HepG2 (cell line): Measurements from ENCODE around the gene INTS7. TPM values are rescaled to one million over a fixed set of nuclear protein-coding genes. Genes with fewer than 3 reads are reported as not detected.

Experiments
- ATAC-seq: fragments of 200-7000 bp; cut with Tn5 transposase; 3 replicates; pipeline ENCODE4 v1.9.1; 2020; ENCODE audit warnings: mild to moderate bottlenecking, moderate library complexity
- BruUV-seq: library from RNA; stranded (reverse); fragments of 400-500 nt; replicated peaks from 2 replicates; lab custom pipeline; 2021; lab: Mats Ljungman, UMichigan
- CTCF ChIA-PET: fragments of 300-600 bp; formaldehyde crosslinking; extraction: SDS; loops from one replicate; lab custom pipeline; 2021; ENCODE audit warnings: low total read pairs, inconsistent platforms, low intra/inter-chr PET ratio; lab: Yijun Ruan, JAX
- POLR2A ChIA-PET: fragments of 350-600 bp; sonication (Branson Sonifier 250); formaldehyde crosslinking; loops from one replicate; lab custom pipeline; 2020; ENCODE audit warnings: antibody characterized with exemption, inconsistent platforms; lab: Yijun Ruan, JAX
- DNase-seq: peaks from one replicate; pipeline ENCODE4 v3.0.0-alpha.2; 2015; ENCODE audit warnings: low spot score
- FAIRE-seq: peaks from 3 replicates; lab custom pipeline; 2011; peaks lifted over from hg19 to GRCh38; lab: Jason Lieb, UNC
- H2AFZ ChIP-seq: one replicate; pipeline ENCODE4 v1.6.1; 2011; ENCODE audit warnings: low read length, inconsistent platforms
- H3K27ac ChIP-seq: fragments of 300-600 bp; 3 replicates; pipeline ENCODE4 v1.8.0; 2011; ENCODE audit warnings: mixed run types, mild to moderate bottlenecking, mixed read lengths, low read length, inconsistent platforms; ENCODE audit not compliant: insufficient read depth; ENCODE audit errors: extremely low read length
- H3K27me3 ChIP-seq, 2 experiments: fragments of 200-600 bp in 1 of 2; 2 replicates in 1 of 2; 3 replicates in 1 of 2; pipeline versions ENCODE4 v1.6.0 to v1.8.0; 2011; ENCODE audit warnings: low read length in 2 of 2, mild to moderate bottlenecking in 2 of 2, moderate library complexity in 2 of 2, inconsistent platforms in 1 of 2; ENCODE audit not compliant: insufficient read depth in 2 of 2, control insufficient read depth in 1 of 2
- H3K36me3 ChIP-seq, 2 experiments: fragments of 200-600 bp in 1 of 2; replicated peaks in 1 of 2; 2 replicates in 1 of 2; 3 replicates in 1 of 2; pipeline versions ENCODE4 v1.5.1 to v1.8.0; 2011; ENCODE audit warnings: low read length in 2 of 2, inconsistent platforms in 1 of 2; ENCODE audit not compliant: insufficient read depth in 2 of 2, control insufficient read depth in 1 of 2
- H3K4me1 ChIP-seq: 2 replicates; pipeline ENCODE4 v1.5.1; 2012; ENCODE audit warnings: low read length, inconsistent platforms; ENCODE audit not compliant: insufficient read depth
- H3K4me2 ChIP-seq: 2 replicates; pipeline ENCODE4 v1.6.0; 2011; ENCODE audit warnings: low read depth, low read length, inconsistent platforms
- H3K4me3 ChIP-seq, 3 experiments: fragments of 200-600 bp in 1 of 3; sonication (generic), shearing (Covaris generic) in 1 of 3; replicated peaks in 1 of 3; 2 replicates each; pipeline ENCODE4 v1.5.1; 2011 to 2016; ENCODE audit warnings: low read length in 3 of 3, inconsistent platforms in 2 of 3, low read depth in 2 of 3, mild to moderate bottlenecking in 2 of 3, control low read depth in 1 of 3, mixed read lengths in 1 of 3; ENCODE audit not compliant: insufficient read depth in 1 of 3
- H3K79me2 ChIP-seq: one replicate; pipeline ENCODE4 v1.6.1; 2011; ENCODE audit warnings: low read length, inconsistent platforms; ENCODE audit not compliant: insufficient read depth
- H3K9ac ChIP-seq: 2 replicates; pipeline ENCODE4 v1.6.0; 2011; ENCODE audit warnings: mild to moderate bottlenecking, low read depth, low read length, inconsistent platforms; ENCODE audit not compliant: insufficient read depth
- H3K9me3 ChIP-seq: 2 replicates; pipeline ENCODE4 v1.5.1; 2012; ENCODE audit warnings: mild to moderate bottlenecking, low read length
- H4K20me1 ChIP-seq: 2 replicates; pipeline ENCODE4 v1.6.0; 2011; ENCODE audit warnings: inconsistent platforms, mild to moderate bottlenecking, low read length, moderate library complexity; ENCODE audit not compliant: insufficient read depth
- CCDC6 ChIP-seq: sonication (generic); formaldehyde crosslinking; IDR thresholded peaks from 2 replicates; pipeline ENCODE4 v1.8.1; 2022; ENCODE audit warnings: mild to moderate bottlenecking, missing genetic modification reagents, moderate library complexity
- CEBPZ ChIP-seq: IDR thresholded peaks from 2 replicates; pipeline ENCODE4 v1.6.1; 2012; ENCODE audit warnings: low read length, improper control_type of control experiment
- CHD2 ChIP-seq: IDR thresholded peaks from 2 replicates; pipeline ENCODE4 v1.6.1; 2011; ENCODE audit warnings: low read depth, low read length, improper control_type of control experiment
- DR1 ChIP-seq: sonication (generic); formaldehyde crosslinking; IDR thresholded peaks from 2 replicates; pipeline ENCODE4 v1.8.0; 2021; ENCODE audit warnings: mild to moderate bottlenecking, missing genetic modification reagents, inconsistent platforms
- HDAC6 ChIP-seq: fragments of 200-600 bp; sonication (generic); IDR thresholded peaks from 2 replicates; pipeline ENCODE4 v1.7.0; 2017; ENCODE audit warnings: mild to moderate bottlenecking, antibody characterized with exemption, low read length, low read depth
- KLF16 ChIP-seq, 2 experiments: sonication (generic) in 1 of 2; formaldehyde crosslinking in 1 of 2; IDR thresholded peaks; 2 replicates each; pipeline versions ENCODE4 v1.6.1 to v1.8.0; 2016 to 2023; ENCODE audit warnings: missing genetic modification reagents in 2 of 2, missing compliant biosample characterization in 1 of 2
- PATZ1 ChIP-seq: sonication (generic); formaldehyde crosslinking; IDR thresholded peaks from 2 replicates; pipeline ENCODE4 v1.4.0; 2020; ENCODE audit warnings: missing genetic modification reagents
- PAXIP1 ChIP-seq: sonication (generic); formaldehyde crosslinking; conservative IDR thresholded peaks from 2 replicates; pipeline ENCODE4 v1.4.0; 2020; ENCODE audit warnings: mild to moderate bottlenecking, missing genetic modification reagents, moderate library complexity
- PHF21A ChIP-seq: sonication (generic); formaldehyde crosslinking; IDR thresholded peaks from 2 replicates; pipeline ENCODE4 v1.5.0; 2020; ENCODE audit warnings: mild to moderate bottlenecking, missing genetic modification reagents
- SP5 ChIP-seq: IDR thresholded peaks from 2 replicates; pipeline ENCODE4 v1.6.1; 2016; ENCODE audit warnings: low read depth, borderline replicate concordance
- TEAD3 ChIP-seq: optimal IDR thresholded peaks from 2 replicates; pipeline ENCODE3; 2016; ENCODE audit warnings: borderline replicate concordance
- ZNF761 ChIP-seq: sonication (generic); formaldehyde crosslinking; conservative IDR thresholded peaks from 2 replicates; pipeline ENCODE4 v1.4.0; 2020; ENCODE audit warnings: mild to moderate bottlenecking, missing genetic modification reagents
- WGBS: methylation state at CpG from one replicate; pipeline ENCODE4 v1.1.6; 2017; ENCODE audit warnings: low lambda C conversion rate; 5-methylcytosine and 5-hydroxymethylcytosine counted together
- in situ Hi-C: cut with HindIII; loops from 2 replicates; pipeline ENCODE4 v1.10.0; 2017; ENCODE audit warnings: low pct_unique_long_range_greater_than_20kb; ENCODE audit not compliant: extremely low pct_ligation_motif_present
- intact Hi-C: fragments of 100-400 bp; cut with micrococcal nuclease; formaldehyde crosslinking; loops from one replicate; pipeline ENCODE4 v1.10.0; 2022; ENCODE audit not compliant: unreplicated experiment
- polyA plus RNA-seq, 8 experiments: library from polyadenylated mRNA; depleted of rRNA in 3 of 8; stranded (reverse) in 7 of 8; unstranded in 1 of 8; fragments of >200 nt; fragmentation: Illumina TruSeq in 4 of 8; extraction: Trizol in 4 of 8; gene quantifications; 2 replicates each; pipeline versions ENCODE4 v1.2.1 to v1.2.3, GENCODE V29; 2011 to 2016; ENCODE audit warnings: low read depth in 4 of 8, missing spikeins in 1 of 8, mixed read lengths in 1 of 8; ENCODE audit not compliant: insufficient read depth in 1 of 8
- total RNA-seq, 5 experiments: library from RNA; depleted of rRNA; stranded (reverse); fragments of >200 nt; fragmentation: Illumina TruSeq; extraction: Trizol; gene quantifications; 2 replicates each; pipeline ENCODE4 v1.2.3, GENCODE V29; 2016; ENCODE audit warnings: low read depth in 1 of 5

INTS7 gene
- total and polyA plus RNA-seq, 2 of the 13 experiments (the other 11 are each of a cell fraction or from before 2014, with no cell fraction given) = 18.3 to 22.4 TPM

- Histone ChIP-seq H3K9me3 (no peaks in the 10 kb centered on the region), H3K27ac (no peak overlapping the region), H3K27me3 (no peaks in the 10 kb centered on the region), H3K9ac (no peak overlapping the region), H3K4me2 (0 out of 2 replicates have a peak overlapping the region, but pooled peaks have one; percentile 12), H2AFZ (no peak overlapping the region), H3K36me3 (no peaks in the 10 kb centered on the region; a peak in 1 of 5 replicates), H4K20me1 (no peaks in the 10 kb centered on the region), H3K4me3 (no peak overlapping the region), H3K79me2 (no peaks in the 10 kb centered on the region), H3K4me1 (peaks cover 31% of the 10 kb centered on the region)
- FAIRE-seq (peak; percentile 94), ATAC-seq (peak; percentile 99), DNase-seq (peak; percentile 94)
- BruUV-seq = no TSS peak
- ChIA-PET POLR2A (interaction anchor here (0.8 to 1.5 kb wide), 4 partner anchors 24 to 264 kb away, joined by 3 to 7 read pairs (median 4); partner anchors contain the start of genes DTL and INTS7), CTCF (interaction anchor here (1.3 to 1.6 kb wide), 4 partner anchors 89 to 264 kb away, joined by 3 to 13 read pairs (median 4); partner anchors contain the start of gene LPGAT1)
- WGBS = 16% methylated on average over 10 of the region's 10 CpGs
- intact Hi-C loops (loop anchor here (1.0 to 2.0 kb wide), 3 partner anchors 114 to 264 kb away; no protein-coding TSS in a partner anchor), in situ Hi-C loops (loop anchor here (10.0 kb wide), 1 partner anchor 120 kb away; no protein-coding TSS in a partner anchor)
- TF ChIP-seq CHD2 (peak; percentile 44; the same call in 1 of the 2 replicates), DR1 (CRISPR knock-in tag) (no peak), CCDC6 (CRISPR knock-in tag) (no peak), ZNF761 (CRISPR knock-in tag) (no peak), HDAC6 (no peak), KLF16 (CRISPR knock-in tag; IDR thresholded peaks at IDR 0.05) (peak in 1 of 2 experiments; percentile 82; a peak in 2 of 4 replicates), CEBPZ (no peak), TEAD3 (CRISPR knock-in tag) (peak; percentile 98), PATZ1 (peak; percentile 61), PHF21A (CRISPR knock-in tag) (peak; percentile 49; the same call in 1 of the 2 replicates), PAXIP1 (peak; percentile 62; the same call in 1 of the 2 replicates), SP5 (peak; percentile 38; the same call in 1 of the 2 replicates)
These were observed 90.4 kb downstream of the INTS7 start for GRCh38 chr1:211944733-211945500.
